Panc1 (cell line): Measurements from ENCODE around the gene HSD17B2.

Experiments
- POLR2AphosphoS5 ChIP-seq: IDR thresholded peaks from 2 replicates; pipeline ENCODE4 v1.6.1; 2012; ENCODE audit warnings: mild to moderate bottlenecking, low read depth, low read length, moderate library complexity
- REST ChIP-seq, 2 experiments: IDR thresholded peaks; 2 replicates each; pipeline ENCODE4 v1.6.1; 2011 to 2012; ENCODE audit warnings: low read depth in 2 of 2, control low read depth in 1 of 2, low read length in 1 of 2, mild to moderate bottlenecking in 1 of 2, moderate library complexity in 1 of 2; ENCODE audit not compliant: insufficient read depth in 1 of 2
- SIN3A ChIP-seq: IDR thresholded peaks from 2 replicates; pipeline ENCODE4 v1.6.1; 2012; ENCODE audit warnings: low read depth, mild to moderate bottlenecking, low read length, moderate library complexity, borderline replicate concordance; ENCODE audit not compliant: insufficient read depth
- TCF7L2 ChIP-seq: IDR thresholded peaks from 2 replicates; pipeline ENCODE4 v1.6.1; 2011; ENCODE audit warnings: mild to moderate bottlenecking, low read depth, low read length, inconsistent platforms
- TF ChIP-seq, protein P1 (sequence below): fragments of 450-650 bp; IDR thresholded peaks from 2 replicates; pipeline ENCODE4 v1.5.1; 2017; ENCODE audit warnings: mild to moderate bottlenecking

DNA sequence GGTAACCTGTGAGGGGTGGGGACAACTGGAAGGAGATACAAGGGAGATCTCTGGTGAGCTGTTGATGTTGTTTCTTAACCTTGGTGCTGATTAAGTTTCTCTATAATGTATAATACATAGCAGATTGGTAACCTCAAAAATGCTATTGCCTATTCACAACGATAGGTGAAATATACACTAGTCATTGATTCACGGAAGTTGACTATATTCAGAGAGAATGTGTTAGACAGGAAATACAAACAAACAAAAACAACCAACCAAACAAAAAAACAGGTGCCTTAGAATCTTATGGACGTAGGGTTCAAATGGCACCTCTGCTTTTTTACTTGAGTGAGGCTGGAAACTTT lies 21.5 kb downstream of the HSD17B2 start:
- TF ChIP-seq, protein P1, sequence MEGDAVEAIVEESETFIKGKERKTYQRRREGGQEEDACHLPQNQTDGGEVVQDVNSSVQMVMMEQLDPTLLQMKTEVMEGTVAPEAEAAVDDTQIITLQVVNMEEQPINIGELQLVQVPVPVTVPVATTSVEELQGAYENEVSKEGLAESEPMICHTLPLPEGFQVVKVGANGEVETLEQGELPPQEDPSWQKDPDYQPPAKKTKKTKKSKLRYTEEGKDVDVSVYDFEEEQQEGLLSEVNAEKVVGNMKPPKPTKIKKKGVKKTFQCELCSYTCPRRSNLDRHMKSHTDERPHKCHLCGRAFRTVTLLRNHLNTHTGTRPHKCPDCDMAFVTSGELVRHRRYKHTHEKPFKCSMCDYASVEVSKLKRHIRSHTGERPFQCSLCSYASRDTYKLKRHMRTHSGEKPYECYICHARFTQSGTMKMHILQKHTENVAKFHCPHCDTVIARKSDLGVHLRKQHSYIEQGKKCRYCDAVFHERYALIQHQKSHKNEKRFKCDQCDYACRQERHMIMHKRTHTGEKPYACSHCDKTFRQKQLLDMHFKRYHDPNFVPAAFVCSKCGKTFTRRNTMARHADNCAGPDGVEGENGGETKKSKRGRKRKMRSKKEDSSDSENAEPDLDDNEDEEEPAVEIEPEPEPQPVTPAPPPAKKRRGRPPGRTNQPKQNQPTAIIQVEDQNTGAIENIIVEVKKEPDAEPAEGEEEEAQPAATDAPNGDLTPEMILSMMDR: no peak
- TF ChIP-seq REST (IDR thresholded peaks at IDR 0.05; ENCODE audit: insufficient read depth in 1 of 2, low read depth in 2 of 2, low read length in 1 of 2) (no peak), SIN3A (no peak), TCF7L2 (no peak), POLR2AphosphoS5 (no peak)
